ENCODE results near the gene TMEM205. TPM values are rescaled to one million over a fixed set of nuclear protein-coding genes. Genes with fewer than 3 reads are reported as not detected.

TMEM205 gene
- total and polyA plus RNA-seq, 10 of the 15 experiments (the other 5 are each of a cell fraction or from before 2014, with no cell fraction given) = 27.8 to 144 (median 88.3) TPM

DNA sequence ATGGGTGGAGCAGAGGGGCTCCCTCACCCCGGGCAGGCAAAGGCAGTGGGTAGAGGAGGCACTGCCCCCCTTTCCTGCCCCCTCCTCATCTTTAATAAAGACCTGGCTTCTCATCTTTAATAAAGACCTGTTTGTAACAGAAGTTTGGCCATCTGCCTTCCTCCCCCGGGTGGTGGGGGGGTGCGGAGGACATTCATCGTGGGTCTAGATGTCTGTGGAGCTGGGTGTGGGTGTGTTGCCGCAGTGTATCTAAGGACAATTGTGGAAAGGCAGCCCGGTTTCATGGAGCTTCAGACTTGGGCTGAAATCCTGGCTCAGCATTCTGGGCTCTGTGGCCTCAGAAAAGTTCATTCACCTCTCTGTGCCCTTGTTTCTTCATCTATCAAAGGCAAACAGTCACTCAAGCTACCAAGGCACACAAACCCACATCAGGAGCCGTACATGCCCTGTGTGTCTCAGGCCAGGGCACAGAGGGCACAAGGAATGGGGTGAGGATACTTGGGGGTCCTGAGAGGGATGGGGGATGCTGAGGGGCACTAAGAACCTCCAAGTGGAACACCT, 19.6 kb upstream of the TMEM205 start:
- ChIA-PET POLR2A (no interaction called here), CTCF (no interaction called here), RAD21 (ENCODE audit: unreplicated experiment) (no interaction called here), SMC1A (ENCODE audit: uncharacterized antibody, unreplicated experiment) (no interaction called here)
- intact Hi-C loops (cut with micrococcal nuclease; ENCODE audit: unreplicated experiment) = no loop called here
- DNase-seq (ENCODE audit: low read depth, low spot score) (no peak), ATAC-seq (no peak), FAIRE-seq (no peak)
- Histone ChIP-seq H3K4me2 (ENCODE audit: control insufficient read depth, insufficient read depth) (no peak overlapping the region), H2AFZ (ENCODE audit: control insufficient read depth, low read depth, low read length) (no peak overlapping the region), H3K9me3 (replicated peaks; ENCODE audit: control insufficient read depth, insufficient read depth, low read length) (no peaks in the 10 kb centered on the region), H3K4me3 (no peak overlapping the region), H3K9ac (ENCODE audit: control insufficient read depth, insufficient read depth, low read length) (no peak overlapping the region), H3K27ac (ENCODE audit: control insufficient read depth, insufficient read depth) (no peak overlapping the region), H3K27me3 (replicated peaks in 1 of 2; ENCODE audit: control insufficient read depth in 2 of 2, insufficient read depth in 2 of 2, low read length in 1 of 2) (no peaks in the 10 kb centered on the region), H4K20me1 (ENCODE audit: control insufficient read depth, insufficient read depth) (no peaks in the 10 kb centered on the region), H3K79me2 (ENCODE audit: control insufficient read depth, insufficient read depth, low read length) (no peaks in the 10 kb centered on the region), H3K36me3 (ENCODE audit: control insufficient read depth in 2 of 2, insufficient read depth in 2 of 2, low read length in 1 of 2) (no peaks in the 10 kb centered on the region), H3K4me1 (ENCODE audit: control insufficient read depth, insufficient read depth, low read length) (no peaks in the 10 kb centered on the region)
- 80% methylated on average over 7 of the region's 7 CpGs for WGBS (ENCODE audit: insufficient coverage, insufficient replicate concordance, low lambda C conversion rate, missing lambda C conversion rate)
- TF ChIP-seq FOXK2 (IDR thresholded peaks at IDR 0.05) = no peak
- no peak for TF ChIP-seq KLF5 (IDR thresholded peaks at IDR 0.05; ENCODE audit: partially characterized antibody)
- no peak for TF ChIP-seq MEF2A (IDR thresholded peaks at IDR 0.05; ENCODE audit: insufficient read depth, low read depth, low read length)
- no peak for TF ChIP-seq PAX8 (IDR thresholded peaks at IDR 0.05)
- TF ChIP-seq CBFB (IDR thresholded peaks at IDR 0.05; ENCODE audit: low read depth) = no peak
- TF ChIP-seq MYB (IDR thresholded peaks at IDR 0.05; ENCODE audit: borderline replicate concordance, low read depth, low read length) = no peak
- TF ChIP-seq BCL11A (IDR thresholded peaks at IDR 0.05; ENCODE audit: low read depth, low read length) = no peak
- no peak for TF ChIP-seq CREB1 (IDR thresholded peaks at IDR 0.05; ENCODE audit: low read depth)
- TF ChIP-seq ZNF384 (IDR thresholded peaks at IDR 0.05; ENCODE audit: borderline replicate concordance, low read depth, low read length) = no peak
- no peak for TF ChIP-seq MYC (IDR thresholded peaks at IDR 0.05; ENCODE audit: insufficient read depth, insufficient read length, insufficient replicate concordance, low read length, severe bottlenecking)
- no peak for TF ChIP-seq NR2F1 (conservative IDR thresholded peaks at IDR 0.05)
- no peak for TF ChIP-seq FOS (IDR thresholded peaks at IDR 0.05; ENCODE audit: borderline replicate concordance, extremely low read depth, insufficient read length)
- in situ Hi-C loops (cut with MboI) = no loop called here
- no TSS peak for BruUV-seq (replicated peaks)
